Measurements from ENCODE around the gene ZBTB33.

DNA sequence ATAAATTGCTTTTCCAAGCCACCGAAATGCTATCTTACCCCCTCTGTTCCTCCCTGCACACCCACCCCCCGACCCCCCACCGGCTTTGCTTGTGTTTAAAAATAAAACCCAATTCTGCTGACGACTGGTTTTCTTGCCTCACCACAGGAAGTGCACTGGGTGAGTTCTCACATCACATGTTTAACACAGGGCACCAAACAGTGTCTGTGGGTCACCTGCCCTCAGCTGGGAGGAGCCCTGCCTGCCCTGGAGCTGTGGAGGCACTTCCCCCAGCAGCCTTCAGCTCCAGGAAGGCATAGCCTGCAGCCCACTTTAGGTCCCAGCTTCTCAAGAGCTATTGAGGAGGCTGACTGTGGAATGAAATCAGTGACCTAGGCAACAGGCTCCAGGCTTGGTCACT is 51.8 kb downstream of the ZBTB33 start:
- no peak for TF ChIP-seq EZH2 (IDR thresholded peaks at IDR 0.05)
- TF ChIP-seq, protein P1, sequence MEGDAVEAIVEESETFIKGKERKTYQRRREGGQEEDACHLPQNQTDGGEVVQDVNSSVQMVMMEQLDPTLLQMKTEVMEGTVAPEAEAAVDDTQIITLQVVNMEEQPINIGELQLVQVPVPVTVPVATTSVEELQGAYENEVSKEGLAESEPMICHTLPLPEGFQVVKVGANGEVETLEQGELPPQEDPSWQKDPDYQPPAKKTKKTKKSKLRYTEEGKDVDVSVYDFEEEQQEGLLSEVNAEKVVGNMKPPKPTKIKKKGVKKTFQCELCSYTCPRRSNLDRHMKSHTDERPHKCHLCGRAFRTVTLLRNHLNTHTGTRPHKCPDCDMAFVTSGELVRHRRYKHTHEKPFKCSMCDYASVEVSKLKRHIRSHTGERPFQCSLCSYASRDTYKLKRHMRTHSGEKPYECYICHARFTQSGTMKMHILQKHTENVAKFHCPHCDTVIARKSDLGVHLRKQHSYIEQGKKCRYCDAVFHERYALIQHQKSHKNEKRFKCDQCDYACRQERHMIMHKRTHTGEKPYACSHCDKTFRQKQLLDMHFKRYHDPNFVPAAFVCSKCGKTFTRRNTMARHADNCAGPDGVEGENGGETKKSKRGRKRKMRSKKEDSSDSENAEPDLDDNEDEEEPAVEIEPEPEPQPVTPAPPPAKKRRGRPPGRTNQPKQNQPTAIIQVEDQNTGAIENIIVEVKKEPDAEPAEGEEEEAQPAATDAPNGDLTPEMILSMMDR (IDR thresholded peaks at IDR 0.05): no peak
